ENCODE data around the gene SPAG4. TPM values are rescaled to one million over a fixed set of nuclear protein-coding genes. Genes with fewer than 3 reads are reported as not detected.

The SPAG4 gene
- total and polyA plus RNA-seq, 2 donors (not counting 1 experiment from before 2014, with no cell fraction given): 4.3 to 6.6 TPM

DNA sequence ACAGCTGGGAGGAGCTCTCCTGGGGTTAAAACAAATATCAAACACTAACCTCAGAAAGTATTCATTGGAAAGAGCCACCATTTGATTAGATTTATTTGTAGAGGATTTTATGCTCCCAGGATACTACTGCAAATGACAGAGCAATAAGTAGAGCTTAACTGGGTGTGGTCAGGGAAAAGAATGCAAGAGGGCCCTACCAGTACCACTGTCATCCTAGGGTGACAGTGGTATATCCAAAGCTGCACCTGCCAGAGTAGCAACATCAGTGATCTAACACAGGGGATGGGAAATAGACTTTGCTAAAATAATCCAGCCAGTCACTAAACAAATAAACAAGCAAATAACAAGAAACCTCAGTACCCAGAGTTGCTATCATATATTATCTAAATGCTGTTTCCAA lies 44.1 kb upstream of the SPAG4 start:
- Histone ChIP-seq H3K9ac (ENCODE audit: insufficient read depth, low read length) (no peak overlapping the region), H3K27me3 (ENCODE audit: control insufficient read depth, insufficient read depth, low read length) (no peaks in the 10 kb centered on the region), H3K4me3 (replicated peaks in 1 of 4; ENCODE audit: control extremely low read depth in 1 of 4, insufficient read depth in 1 of 4, low read depth in 3 of 4, low read length in 4 of 4) (no peak overlapping the region), H3K4me2 (ENCODE audit: extremely low read depth, insufficient read depth, low read length) (no peak overlapping the region), H4K20me1 (ENCODE audit: control insufficient read depth, extremely low read depth, insufficient read depth, low read length) (no peaks in the 10 kb centered on the region), H3K27ac (ENCODE audit: insufficient read depth, low read length) (no peak overlapping the region), H2AFZ (ENCODE audit: low read length) (no peak overlapping the region), H3K79me2 (ENCODE audit: control insufficient read depth, insufficient read depth, low read length) (no peaks in the 10 kb centered on the region), H3K36me3 (ENCODE audit: control insufficient read depth, insufficient read depth, low read length) (no peaks in the 10 kb centered on the region), H3K9me3 (ENCODE audit: control insufficient read depth, insufficient read depth, low read depth, low read length) (no peaks in the 10 kb centered on the region), H3K4me1 (ENCODE audit: control insufficient read depth, extremely low read depth, insufficient read depth, low read length) (no peaks in the 10 kb centered on the region)
- no peak for DNase-seq (ENCODE audit: low read depth in 2 of 2)
- TF ChIP-seq EZH2 (IDR thresholded peaks at IDR 0.05; ENCODE audit: low read length, missing control alignments): no peak
- TF ChIP-seq, protein P1, sequence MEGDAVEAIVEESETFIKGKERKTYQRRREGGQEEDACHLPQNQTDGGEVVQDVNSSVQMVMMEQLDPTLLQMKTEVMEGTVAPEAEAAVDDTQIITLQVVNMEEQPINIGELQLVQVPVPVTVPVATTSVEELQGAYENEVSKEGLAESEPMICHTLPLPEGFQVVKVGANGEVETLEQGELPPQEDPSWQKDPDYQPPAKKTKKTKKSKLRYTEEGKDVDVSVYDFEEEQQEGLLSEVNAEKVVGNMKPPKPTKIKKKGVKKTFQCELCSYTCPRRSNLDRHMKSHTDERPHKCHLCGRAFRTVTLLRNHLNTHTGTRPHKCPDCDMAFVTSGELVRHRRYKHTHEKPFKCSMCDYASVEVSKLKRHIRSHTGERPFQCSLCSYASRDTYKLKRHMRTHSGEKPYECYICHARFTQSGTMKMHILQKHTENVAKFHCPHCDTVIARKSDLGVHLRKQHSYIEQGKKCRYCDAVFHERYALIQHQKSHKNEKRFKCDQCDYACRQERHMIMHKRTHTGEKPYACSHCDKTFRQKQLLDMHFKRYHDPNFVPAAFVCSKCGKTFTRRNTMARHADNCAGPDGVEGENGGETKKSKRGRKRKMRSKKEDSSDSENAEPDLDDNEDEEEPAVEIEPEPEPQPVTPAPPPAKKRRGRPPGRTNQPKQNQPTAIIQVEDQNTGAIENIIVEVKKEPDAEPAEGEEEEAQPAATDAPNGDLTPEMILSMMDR (conservative IDR thresholded peaks at IDR 0.05 in 1 of 2, IDR thresholded peaks at IDR 0.05 in 1 of 2; ENCODE audit: low read depth in 1 of 2, low read length in 2 of 2): no peak

DNA sequence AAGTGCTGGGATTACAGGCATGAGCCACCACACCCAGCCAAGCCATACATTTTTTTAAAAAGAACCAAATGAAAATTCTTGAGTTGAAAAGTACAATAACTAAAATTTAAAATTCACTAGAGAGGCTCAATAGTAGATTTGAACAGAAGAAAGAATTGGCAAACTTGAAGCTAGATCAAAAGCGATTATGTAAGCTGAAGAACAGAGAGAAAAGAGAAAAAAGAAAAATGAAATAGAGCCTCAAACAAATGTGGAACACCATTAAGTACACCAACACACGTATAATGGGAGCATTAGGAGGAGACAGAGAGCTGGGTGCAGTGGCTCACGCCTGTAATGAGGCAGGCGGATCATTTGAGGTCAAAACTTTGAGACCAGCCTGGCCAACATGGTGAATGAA lies 42.8 kb upstream of the SPAG4 start:
- no peaks in the 10 kb centered on the region for H3K9me3 ChIP-seq (ENCODE audit: control insufficient read depth, insufficient read depth, low read depth, low read length)
- DNase-seq (ENCODE audit: low read depth in 2 of 2): no peak

GRCh38 chr20:35575958-35576357 lies 39.7 kb upstream of the SPAG4 start:
- Histone ChIP-seq H3K27me3 (ENCODE audit: control insufficient read depth, insufficient read depth, low read length) (no peaks in the 10 kb centered on the region), H3K27ac (ENCODE audit: insufficient read depth, low read length) (no peak overlapping the region), H3K4me1 (ENCODE audit: control insufficient read depth, extremely low read depth, insufficient read depth, low read length) (no peaks in the 10 kb centered on the region), H3K79me2 (ENCODE audit: control insufficient read depth, insufficient read depth, low read length) (no peaks in the 10 kb centered on the region), H3K36me3 (ENCODE audit: control insufficient read depth, insufficient read depth, low read length) (no peaks in the 10 kb centered on the region), H3K9me3 (ENCODE audit: control insufficient read depth, insufficient read depth, low read depth, low read length) (no peaks in the 10 kb centered on the region), H3K4me3 (replicated peaks in 1 of 4; ENCODE audit: control extremely low read depth in 1 of 4, insufficient read depth in 1 of 4, low read depth in 3 of 4, low read length in 4 of 4) (no peak overlapping the region), H3K9ac (ENCODE audit: insufficient read depth, low read length) (no peak overlapping the region), H2AFZ (ENCODE audit: low read length) (no peak overlapping the region), H3K4me2 (ENCODE audit: extremely low read depth, insufficient read depth, low read length) (no peak overlapping the region), H4K20me1 (ENCODE audit: control insufficient read depth, extremely low read depth, insufficient read depth, low read length) (no peaks in the 10 kb centered on the region)
- TF ChIP-seq, protein P1 (conservative IDR thresholded peaks at IDR 0.05 in 1 of 2, IDR thresholded peaks at IDR 0.05 in 1 of 2; ENCODE audit: low read depth in 1 of 2, low read length in 2 of 2): no peak
- no peak for TF ChIP-seq EZH2 (IDR thresholded peaks at IDR 0.05; ENCODE audit: low read length, missing control alignments)
- no peak for DNase-seq (ENCODE audit: low read depth in 2 of 2)

More for the DNA sequence above, 42.8 kb upstream of the SPAG4 start:
- Histone ChIP-seq H3K4me1 (ENCODE audit: control insufficient read depth, extremely low read depth, insufficient read depth, low read length) (no peaks in the 10 kb centered on the region), H3K4me3 (replicated peaks in 1 of 4; ENCODE audit: control extremely low read depth in 1 of 4, insufficient read depth in 1 of 4, low read depth in 3 of 4, low read length in 4 of 4) (no peak overlapping the region), H3K4me2 (ENCODE audit: extremely low read depth, insufficient read depth, low read length) (no peak overlapping the region), H3K9ac (ENCODE audit: insufficient read depth, low read length) (no peak overlapping the region), H2AFZ (ENCODE audit: low read length) (no peak overlapping the region), H3K36me3 (ENCODE audit: control insufficient read depth, insufficient read depth, low read length) (no peaks in the 10 kb centered on the region), H3K27me3 (ENCODE audit: control insufficient read depth, insufficient read depth, low read length) (no peaks in the 10 kb centered on the region), H3K79me2 (ENCODE audit: control insufficient read depth, insufficient read depth, low read length) (no peaks in the 10 kb centered on the region), H3K27ac (ENCODE audit: insufficient read depth, low read length) (no peak overlapping the region), H4K20me1 (ENCODE audit: control insufficient read depth, extremely low read depth, insufficient read depth, low read length) (no peaks in the 10 kb centered on the region)
- TF ChIP-seq EZH2 (IDR thresholded peaks at IDR 0.05; ENCODE audit: low read length, missing control alignments): no peak
- TF ChIP-seq, protein P1 (conservative IDR thresholded peaks at IDR 0.05 in 1 of 2, IDR thresholded peaks at IDR 0.05 in 1 of 2; ENCODE audit: low read depth in 1 of 2, low read length in 2 of 2): no peak
